Thoracic aorta (tissue), 2 donors: ENCODE results near the gene RBPJ. TPM values are rescaled to one million over a fixed set of nuclear protein-coding genes. Genes with fewer than 3 reads are reported as not detected.

ENCODE experiments used
- ATAC-seq: fragments of 150-250 bp; one replicate; pipeline ENCODE4 v1.8.0; 2017; ENCODE audit warnings: low read depth; ENCODE audit not compliant: insufficient number of reproducible peaks, low FRiP score
- DNase-seq: peaks from one replicate; pipeline ENCODE4 v3.0.0-alpha.2; 2020; ENCODE audit warnings: low spot score
- H3K27ac ChIP-seq, 2 donors: fragments of 200-600 bp; sonication (generic); 1 replicate in 1 of 2; 2 replicates in 1 of 2; pipeline ENCODE4 v1.5.1; 2016; ENCODE audit warnings: mild to moderate bottlenecking in 2 of 2, moderate library complexity in 2 of 2
- H3K27me3 ChIP-seq: fragments of 200-600 bp; sonication (generic); replicated peaks from 2 replicates; pipeline ENCODE4 v1.6.0; 2016; ENCODE audit warnings: mild to moderate bottlenecking; ENCODE audit not compliant: insufficient read depth
- H3K36me3 ChIP-seq: fragments of 200-600 bp; sonication (generic); one replicate; pipeline ENCODE4 v1.5.1; 2016
- H3K4me1 ChIP-seq, 2 donors: fragments of 200-600 bp; sonication (generic); 1 replicate in 1 of 2; 2 replicates in 1 of 2; pipeline versions ENCODE4 v1.5.1 to v1.6.0; 2016; ENCODE audit warnings: low read depth in 2 of 2, mild to moderate bottlenecking in 1 of 2; ENCODE audit not compliant: control insufficient read depth in 1 of 2
- H3K4me3 ChIP-seq: fragments of 200-600 bp; sonication (generic); 2 replicates; pipeline ENCODE4 v1.5.1; 2016; ENCODE audit warnings: mild to moderate bottlenecking
- H3K9me3 ChIP-seq: fragments of 200-600 bp; sonication (generic); 2 replicates; pipeline ENCODE4 v1.5.1; 2016
- CTCF ChIP-seq: fragments of 200-600 bp; sonication (generic); IDR thresholded peaks from one replicate; pipeline ENCODE4 v1.5.1; 2019; ENCODE audit warnings: antibody characterized with exemption
- total RNA-seq, 2 donors: library from RNA; depleted of rRNA; stranded (reverse); fragments of >200 nt; gene quantifications; one replicate each; pipeline versions ENCODE4 v1.1.0 to v1.2.3, GENCODE V29; 2016

The RBPJ gene
- total RNA-seq, 2 donors from 2014 or later = 63.4 to 82.6 TPM

GRCh38 chr4:26365537-26366150 lies 44.8 kb downstream of the RBPJ start:
- H3K27ac ChIP-seq = no peak overlapping the region
- peaks cover 10 to 28% of the 10 kb centered on the region in 2 donors for H3K4me1 ChIP-seq
- no peaks in the 10 kb centered on the region for H3K27me3 ChIP-seq
- H3K36me3 ChIP-seq = no peaks in the 10 kb centered on the region
- no peaks in the 10 kb centered on the region for H3K9me3 ChIP-seq
- DNase-seq = no peak
- no peak for TF ChIP-seq CTCF
- H3K4me3 ChIP-seq = no peak overlapping the region
- ATAC-seq = no peak

DNA sequence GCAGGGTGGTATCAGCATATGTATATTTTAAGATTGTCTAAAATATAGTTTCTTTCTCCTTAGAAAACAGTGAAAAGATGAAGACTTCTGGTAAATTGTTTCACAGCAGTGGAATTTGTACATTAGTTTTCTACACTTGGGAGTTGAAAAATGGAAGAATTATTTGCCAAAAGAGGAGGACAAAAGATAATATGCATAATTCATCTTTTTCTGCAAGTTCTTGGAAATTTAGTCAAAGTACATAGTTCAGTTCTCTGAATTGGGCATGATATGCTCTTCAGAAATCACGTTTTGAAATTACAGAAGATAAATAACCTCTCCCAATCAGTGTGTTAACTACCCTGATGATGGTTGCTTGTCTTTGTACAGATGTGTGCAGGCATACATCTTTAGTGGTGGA lies 47.0 kb downstream of the RBPJ start:
- Histone ChIP-seq H3K27ac (no peak overlapping the region), H3K27me3 (no peaks in the 10 kb centered on the region), H3K4me3 (no peak overlapping the region), H3K4me1 (peaks cover 9 to 32% of the 10 kb centered on the region in 2 donors), H3K9me3 (no peaks in the 10 kb centered on the region), H3K36me3 (no peaks in the 10 kb centered on the region)
- no peak for TF ChIP-seq CTCF
- no peak for ATAC-seq
- no peak for DNase-seq

DNA sequence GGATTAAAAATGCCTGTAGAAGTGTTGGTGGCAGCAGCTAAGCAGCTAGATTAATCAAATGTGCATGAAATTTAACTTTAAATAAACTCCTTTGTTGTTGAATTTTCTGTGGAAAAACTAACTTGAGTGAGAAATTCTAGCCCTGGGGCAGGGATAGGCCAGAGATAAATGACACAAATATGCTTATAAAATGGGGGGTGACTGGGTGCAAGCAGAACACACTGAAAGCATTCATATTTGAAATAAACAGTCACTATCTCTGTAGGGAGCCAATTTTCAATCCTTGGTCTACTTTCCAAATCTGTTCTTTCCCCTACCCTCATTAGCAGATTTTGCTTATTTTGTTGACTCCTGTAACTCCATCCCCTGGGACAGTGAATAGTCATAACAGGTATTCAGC lies 47.9 kb downstream of the RBPJ start:
- ATAC-seq (no peak), DNase-seq (no peak)
- H3K36me3 ChIP-seq = no peaks in the 10 kb centered on the region
- H3K4me1 ChIP-seq = peaks cover 13 to 38% of the 10 kb centered on the region in 2 donors
- H3K27ac ChIP-seq = no peak overlapping the region
- no peak for TF ChIP-seq CTCF
- H3K27me3 ChIP-seq = no peaks in the 10 kb centered on the region
- no peaks in the 10 kb centered on the region for H3K9me3 ChIP-seq
- H3K4me3 ChIP-seq = no peak overlapping the region

DNA sequence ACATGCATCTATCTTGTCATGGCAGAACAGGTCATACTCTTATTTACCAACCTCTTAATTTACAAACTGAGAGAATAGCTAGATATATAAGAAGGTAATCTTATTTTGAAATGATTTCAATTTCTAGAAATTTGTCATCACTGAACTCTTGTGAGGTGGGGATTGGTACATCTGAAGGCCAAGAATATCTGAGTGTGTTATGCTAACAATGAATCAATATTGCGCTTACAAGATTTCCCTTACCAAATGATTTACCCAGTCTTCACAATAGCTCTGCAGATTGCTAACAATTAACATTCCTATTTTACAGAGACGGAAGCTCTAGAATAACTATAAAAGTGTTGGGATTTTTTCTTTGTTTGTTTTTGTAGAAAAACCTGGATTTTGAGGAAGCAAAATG lies 48.3 kb downstream of the RBPJ start:
- no peak overlapping the region for H3K4me3 ChIP-seq
- H3K4me1 ChIP-seq = peaks cover 13 to 38% of the 10 kb centered on the region in 2 donors
- DNase-seq (no peak), ATAC-seq (no peak)
- H3K27me3 ChIP-seq = no peaks in the 10 kb centered on the region
- TF ChIP-seq CTCF = no peak
- H3K27ac ChIP-seq = no peak overlapping the region
- no peaks in the 10 kb centered on the region for H3K9me3 ChIP-seq
- no peaks in the 10 kb centered on the region for H3K36me3 ChIP-seq

GRCh38 chr4:26369581-26369980 lies 48.8 kb downstream of the RBPJ start:
- Histone ChIP-seq H3K4me3 (no peak overlapping the region), H3K27me3 (no peaks in the 10 kb centered on the region), H3K27ac (no peak overlapping the region), H3K9me3 (no peaks in the 10 kb centered on the region), H3K36me3 (no peaks in the 10 kb centered on the region), H3K4me1 (peaks cover 13 to 38% of the 10 kb centered on the region in 2 donors)
- no peak for TF ChIP-seq CTCF
- no peak for ATAC-seq
- DNase-seq = no peak
